Measurements from ENCODE around the gene ACOT7.
"Not testable (repeated sequence)": the region's sequence is repeated elsewhere in the genome, so short reads cannot be mapped to it uniquely, and the experiment has no call there.

The ACOT7 gene

DNA sequence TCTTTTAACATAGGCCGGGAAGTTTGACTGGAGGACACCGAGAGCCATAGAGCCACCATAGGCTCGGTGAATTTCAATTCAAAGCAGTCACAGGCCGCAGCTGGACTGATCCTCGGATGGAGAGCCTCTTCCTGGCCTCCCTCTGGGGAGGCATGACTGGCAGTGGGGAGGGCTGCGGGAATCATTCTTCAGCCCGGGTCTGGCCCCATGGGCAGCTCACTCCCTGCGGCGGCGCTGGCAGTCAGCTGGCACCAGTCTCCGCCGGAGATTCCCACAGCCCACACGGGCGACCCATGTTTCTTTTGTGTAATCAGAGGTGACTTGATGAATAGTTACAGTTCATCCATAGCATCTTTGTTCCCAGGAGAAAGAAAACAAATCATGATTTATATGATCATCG is 41.6 kb upstream of the ACOT7 start:
- TF ChIP-seq CTCF (IDR thresholded peaks at IDR 0.05; ENCODE audit: borderline replicate concordance, control extremely low read depth, extremely low read depth, insufficient read depth, missing control alignments), result no peak
- in situ Hi-C loops (cut with MboI; ENCODE audit: low sequenced_read_pairs, unreplicated experiment), result no loop called here
- no peak for DNase-seq (ENCODE audit: low spot score)

GRCh38 chr1:6434186-6434585 is 40.6 kb upstream of the ACOT7 start:
- DNase-seq (ENCODE audit: low spot score), result no peak
- in situ Hi-C loops (cut with MboI; ENCODE audit: low sequenced_read_pairs, unreplicated experiment), result no loop called here
- TF ChIP-seq CTCF (IDR thresholded peaks at IDR 0.05; ENCODE audit: borderline replicate concordance, control extremely low read depth, extremely low read depth, insufficient read depth, missing control alignments), result no peak

- in situ Hi-C loops (cut with MboI; ENCODE audit: low sequenced_read_pairs, unreplicated experiment); DNase-seq (ENCODE audit: low spot score): not testable (repeated sequence)
These were observed 38.3 kb upstream of the ACOT7 start for GRCh38 chr1:6431645-6432579.

DNA sequence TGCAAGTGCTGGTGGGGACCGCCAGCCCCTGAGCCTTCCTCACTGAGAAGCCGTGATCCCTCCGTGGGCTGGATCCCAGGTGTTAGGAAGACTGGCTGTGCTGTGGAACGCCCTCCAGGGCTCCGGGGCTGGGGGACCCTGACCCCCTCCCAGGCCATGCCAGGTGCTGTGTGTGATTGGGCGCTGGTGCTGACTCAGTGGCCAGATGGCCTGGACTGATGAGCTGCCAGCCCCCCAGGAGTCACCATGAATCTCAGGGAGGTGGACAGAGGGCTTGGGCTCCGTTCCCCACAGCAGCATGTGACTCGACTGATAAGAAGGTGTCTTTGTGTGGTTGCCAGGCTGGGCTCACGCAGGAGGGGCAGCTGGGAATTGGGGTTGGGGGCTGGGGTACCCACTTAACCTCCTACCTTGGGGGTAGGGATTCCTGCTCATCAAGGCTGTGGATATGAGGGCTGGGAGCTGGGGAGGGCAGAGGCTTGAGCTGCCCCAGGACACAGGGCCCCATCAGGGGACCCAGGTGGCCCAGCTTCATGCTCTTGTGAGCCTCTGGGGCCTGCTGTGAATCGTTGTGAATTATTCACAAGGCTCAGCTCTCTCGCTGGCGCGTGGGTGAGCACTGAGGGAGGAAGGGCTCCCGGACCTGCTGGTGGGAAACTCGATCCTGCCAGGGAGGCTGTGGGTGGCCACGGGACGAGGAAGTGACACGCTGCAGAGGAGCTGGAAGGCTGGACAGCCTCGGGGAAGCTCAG is 36.3 kb upstream of the ACOT7 start:
- in situ Hi-C loops (cut with MboI; ENCODE audit: low sequenced_read_pairs, unreplicated experiment); DNase-seq (ENCODE audit: low spot score): not testable (repeated sequence)

DNA sequence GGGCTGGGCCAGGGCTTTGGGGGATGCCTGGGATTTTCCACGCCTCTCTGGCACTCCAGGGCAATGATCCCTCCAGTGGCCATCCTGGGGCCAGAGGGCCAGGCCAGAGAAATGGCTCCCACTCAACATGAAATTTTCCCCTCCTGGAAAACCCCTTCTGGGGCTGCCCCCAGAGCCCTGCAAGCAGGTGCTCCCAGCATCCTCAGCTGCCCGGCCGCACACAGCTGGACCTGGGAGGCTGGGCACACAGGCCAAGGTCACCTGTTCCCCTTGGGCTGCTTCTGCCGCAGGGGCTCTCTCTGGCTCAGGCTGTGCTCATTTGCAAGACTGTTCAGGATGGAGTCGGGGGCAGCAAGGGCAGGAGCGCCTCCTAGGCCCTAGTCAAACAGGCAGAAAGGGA is 34.9 kb upstream of the ACOT7 start:
- in situ Hi-C loops (cut with MboI; ENCODE audit: low sequenced_read_pairs, unreplicated experiment); DNase-seq (ENCODE audit: low spot score): not testable (repeated sequence)

DNA sequence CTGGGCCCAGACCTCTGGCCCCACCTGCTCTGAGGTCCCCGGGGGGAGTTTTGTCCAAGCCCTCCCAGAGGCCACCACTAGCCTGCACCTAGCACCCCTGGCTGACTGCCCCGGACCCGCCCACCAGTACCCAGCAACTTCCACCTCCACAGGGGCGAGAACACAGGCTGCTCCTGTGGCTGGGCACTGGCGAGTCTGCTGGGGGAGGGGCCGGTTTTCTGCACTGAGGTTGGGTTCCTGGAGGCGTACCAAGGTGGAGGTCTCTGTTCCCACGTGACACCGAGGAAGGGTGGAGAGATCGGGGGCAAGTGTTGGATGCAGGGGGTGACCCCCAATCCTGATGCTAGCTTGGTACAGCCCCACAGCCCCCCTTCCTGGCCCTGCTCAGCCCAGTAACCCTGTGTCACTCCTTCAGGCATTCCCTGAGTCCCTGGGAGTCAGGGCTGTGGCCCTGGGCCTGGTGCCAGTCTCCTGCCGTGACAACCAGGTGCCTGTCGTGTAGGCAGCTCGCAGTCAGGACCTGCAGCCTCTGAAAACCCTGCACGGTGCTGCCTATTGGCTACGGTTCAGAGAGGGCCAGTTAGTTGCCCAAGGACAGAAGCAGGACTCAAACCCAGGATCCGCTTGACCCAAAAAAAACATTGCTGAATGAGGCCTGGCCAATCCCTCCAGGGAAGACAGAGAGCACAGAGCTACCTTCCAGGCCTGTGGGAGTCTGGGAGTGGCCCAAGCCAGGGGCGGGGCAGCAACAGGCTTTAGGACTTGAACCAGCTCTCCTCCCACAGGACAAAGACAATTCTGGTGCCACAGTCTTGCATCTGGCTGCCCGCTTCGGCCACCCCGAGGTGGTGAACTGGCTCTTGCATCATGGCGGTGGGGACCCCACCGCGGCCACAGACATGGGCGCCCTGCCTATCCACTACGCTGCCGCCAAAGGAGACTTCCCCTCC is 34.1 kb upstream of the ACOT7 start:
- no peak for TF ChIP-seq CTCF (IDR thresholded peaks at IDR 0.05; ENCODE audit: borderline replicate concordance, control extremely low read depth, extremely low read depth, insufficient read depth, missing control alignments)
- no peak for DNase-seq (ENCODE audit: low spot score)
- in situ Hi-C loops (cut with MboI; ENCODE audit: low sequenced_read_pairs, unreplicated experiment), result no loop called here

GRCh38 chr1:6426972-6427350 is 33.4 kb upstream of the ACOT7 start:
- no peak for DNase-seq (ENCODE audit: low spot score)
- in situ Hi-C loops (cut with MboI; ENCODE audit: low sequenced_read_pairs, unreplicated experiment), result no loop called here
- no peak for TF ChIP-seq CTCF (IDR thresholded peaks at IDR 0.05; ENCODE audit: borderline replicate concordance, control extremely low read depth, extremely low read depth, insufficient read depth, missing control alignments)

Data from GM13976 (cell line).